Gastrocnemius medialis (tissue), 4 donors: ENCODE data around the gene ITIH5. TPM values are rescaled to one million over a fixed set of nuclear protein-coding genes. Genes with fewer than 3 reads are reported as not detected.

Experiments used
- ATAC-seq, 2 donors: fragments of 150-250 bp; one replicate each; pipeline ENCODE4 v1.9.1; 2016
- DNase-seq, 2 donors: peaks; one replicate each; pipeline ENCODE4 v3.0.0-alpha.2; 2019
- H3K27ac ChIP-seq, 4 donors: fragments of 200-600 bp; sonication (generic); 1 replicate in 1 of 4; 2 replicates in 3 of 4; pipeline ENCODE4 v1.5.1; 2016 to 2018; ENCODE audit warnings: mild to moderate bottlenecking in 2 of 4, moderate library complexity in 1 of 4
- H3K27me3 ChIP-seq, 3 donors: fragments of 200-600 bp; sonication (generic) in 2 of 3; 1 replicate in 1 of 3; 2 replicates in 2 of 3; pipeline versions ENCODE4 v1.5.1 to v1.6.0; 2016 to 2019; ENCODE audit warnings: mild to moderate bottlenecking in 1 of 3, moderate library complexity in 1 of 3
- H3K36me3 ChIP-seq, 2 donors: fragments of 200-600 bp; sonication (generic) in 1 of 2; one replicate each; pipeline ENCODE4 v1.5.1; 2017 to 2018
- H3K4me1 ChIP-seq, 2 donors: fragments of 200-600 bp; sonication (generic) in 1 of 2; one replicate each; pipeline ENCODE4 v1.5.1; 2016 to 2017; ENCODE audit warnings: mild to moderate bottlenecking in 2 of 2
- H3K4me3 ChIP-seq, 4 donors: fragments of 200-600 bp; sonication (generic) in 3 of 4; 1 replicate in 1 of 4; 2 replicates in 3 of 4; pipeline ENCODE4 v1.5.1; 2016 to 2019; ENCODE audit warnings: mild to moderate bottlenecking in 2 of 4
- H3K9me3 ChIP-seq, 3 donors: fragments of 200-600 bp; sonication (generic) in 2 of 3; 1 replicate in 1 of 3; 2 replicates in 2 of 3; pipeline ENCODE4 v1.5.1; 2016 to 2019
- CTCF ChIP-seq, 5 experiments: fragments of 450-650 bp in 3 of 5; fragments of 200-600 bp in 2 of 5; sonication (generic) in 2 of 5; IDR thresholded peaks in 4 of 5; conservative IDR thresholded peaks in 1 of 5; 1 replicate in 4 of 5; 2 replicates in 1 of 5; pipeline ENCODE4 v1.5.1; 2016 to 2019; ENCODE audit warnings: antibody characterized with exemption in 5 of 5, mild to moderate bottlenecking in 3 of 5, moderate library complexity in 3 of 5
- POLR2A ChIP-seq, 2 donors: fragments of 450-650 bp; IDR thresholded peaks; one replicate each; pipeline ENCODE4 v1.6.1; 2017; ENCODE audit warnings: antibody characterized with exemption in 2 of 2, mild to moderate bottlenecking in 2 of 2, moderate library complexity in 2 of 2
- in situ Hi-C, 4 donors: fragments of 200-750 bp; cut with MboI; loops; one replicate each; pipeline versions ENCODE4 v1.15.0 to v1.8.0; 2017; ENCODE audit warnings: low sequenced_read_pairs in 4 of 4
- intact Hi-C: fragments of 100-400 bp; cut with DNase I; formaldehyde crosslinking; loops from one replicate; pipeline ENCODE4 v1.15.1; 2023; ENCODE audit warnings: low total_unique reads
- total RNA-seq, 4 donors: library from RNA; depleted of rRNA; stranded (reverse); fragments of >200 nt; gene quantifications; one replicate each; pipeline versions ENCODE4 v1.1.0 to v1.2.3, GENCODE V29; 2016

ITIH5 gene
- total RNA-seq, 4 donors from 2014 or later: 3.9 to 14.0 (median 6.9) TPM

GRCh38 chr10:7525314-7526016 lies 141.3 kb downstream of the ITIH5 start:
- ATAC-seq (peak; percentile 70 to 81), DNase-seq (peak in 1 of 2 donors; percentile 29)
- intact Hi-C loops: loop anchor here (1.0 kb wide), 1 partner anchor 162 kb away; no protein-coding TSS in a partner anchor
- in situ Hi-C loops: loop anchor here in 1 of 4 donors (5.0 kb wide), 1 partner anchor 157 kb away; no protein-coding TSS in a partner anchor
- no peaks in the 10 kb centered on the region for H3K36me3 ChIP-seq
- H3K27me3 ChIP-seq: peaks cover 6 to 8% (median 7%) of the 10 kb centered on the region in 3 donors
- no peak overlapping the region for H3K27ac ChIP-seq
- no peaks in the 10 kb centered on the region for H3K9me3 ChIP-seq
- no peak overlapping the region for H3K4me3 ChIP-seq
- no peaks in the 10 kb centered on the region for H3K4me1 ChIP-seq
- peak; percentile 59 to 75 (median 65) for TF ChIP-seq CTCF (IDR thresholded peaks at IDR 0.05 in 4 of 5, conservative IDR thresholded peaks at IDR 0.05 in 1 of 5)
- TF ChIP-seq POLR2A (IDR thresholded peaks at IDR 0.05): no peak

GRCh38 chr10:7523656-7524055 lies 143.1 kb downstream of the ITIH5 start:
- Histone ChIP-seq H3K27ac (no peak overlapping the region), H3K4me1 (no peaks in the 10 kb centered on the region), H3K27me3 (peaks cover 6 to 7% (median 6%) of the 10 kb centered on the region in 3 donors), H3K36me3 (no peaks in the 10 kb centered on the region), H3K4me3 (no peak overlapping the region), H3K9me3 (no peaks in the 10 kb centered on the region)
- in situ Hi-C loops: loop anchor here in 3 of 4 donors (5.0 kb wide), 1 partner anchor 164 kb away; no protein-coding TSS in a partner anchor
- ATAC-seq: no peak
- intact Hi-C loops: no loop called here
- no peak for DNase-seq
- TF ChIP-seq POLR2A (IDR thresholded peaks at IDR 0.05) (no peak), CTCF (IDR thresholded peaks at IDR 0.05 in 4 of 5, conservative IDR thresholded peaks at IDR 0.05 in 1 of 5) (no peak)

GRCh38 chr10:7520507-7521485 lies 146.0 kb downstream of the ITIH5 start:
- H3K9me3 ChIP-seq: no peaks in the 10 kb centered on the region
- ATAC-seq: no peak
- DNase-seq: no peak
- intact Hi-C loops: no loop called here
- H3K36me3 ChIP-seq: no peaks in the 10 kb centered on the region
- no peak overlapping the region for H3K4me3 ChIP-seq
- no peak overlapping the region for H3K27ac ChIP-seq
- TF ChIP-seq CTCF (IDR thresholded peaks at IDR 0.05 in 4 of 5, conservative IDR thresholded peaks at IDR 0.05 in 1 of 5) (no peak), POLR2A (IDR thresholded peaks at IDR 0.05) (no peak)
- H3K4me1 ChIP-seq: no peaks in the 10 kb centered on the region
- in situ Hi-C loops: loop anchor here in 3 of 4 donors (5.0 kb wide), 1 partner anchor 167 kb away; no protein-coding TSS in a partner anchor
- H3K27me3 ChIP-seq: peaks cover 7 to 13% (median 10%) of the 10 kb centered on the region in 3 donors

- H3K4me1 ChIP-seq: no peaks in the 10 kb centered on the region
- DNase-seq (no peak), ATAC-seq (no peak)
- H3K27me3 ChIP-seq: peaks cover 5 to 15% (median 14%) of the 10 kb centered on the region in 3 donors
- in situ Hi-C loops: no loop called here
- H3K36me3 ChIP-seq: no peaks in the 10 kb centered on the region
- TF ChIP-seq CTCF (IDR thresholded peaks at IDR 0.05 in 4 of 5, conservative IDR thresholded peaks at IDR 0.05 in 1 of 5) (no peak), POLR2A (IDR thresholded peaks at IDR 0.05) (no peak)
- no peak overlapping the region for H3K4me3 ChIP-seq
- no peaks in the 10 kb centered on the region for H3K9me3 ChIP-seq
- intact Hi-C loops: no loop called here
- H3K27ac ChIP-seq: no peak overlapping the region
Measured at GRCh38 chr10:7519351-7519750, 147.4 kb downstream of the ITIH5 start.
